ENCODE measurements around the gene KCNJ3. TPM values are rescaled to one million over a fixed set of nuclear protein-coding genes. Genes with fewer than 3 reads are reported as not detected.
"Not testable (repeated sequence)": the region's sequence is repeated elsewhere in the genome, so short reads cannot be mapped to it uniquely, and the experiment has no call there.

The KCNJ3 gene
- total RNA-seq, 4 donors from 2014 or later = 6.6 to 31.5 (median 17.9) TPM

- Histone ChIP-seq H3K4me1 (no peaks in the 10 kb centered on the region), H3K27ac (no peak overlapping the region), H3K36me3 (no peaks in the 10 kb centered on the region), H3K9me3 (no peaks in the 10 kb centered on the region), H3K27me3 (no peaks in the 10 kb centered on the region), H3K4me3 (no peak overlapping the region)
- no peak for TF ChIP-seq POLR2A (IDR thresholded peaks at IDR 0.05)
- TF ChIP-seq CTCF (IDR thresholded peaks at IDR 0.05) = no peak
- TF ChIP-seq EP300 (IDR thresholded peaks at IDR 0.05) = no peak
- no peak for DNase-seq (ENCODE audit: low spot score in 2 of 2)
- WGBS, 2 donors = 68 to 79% methylated on average over 6 of the region's 6 CpGs
Measured at GRCh38 chr2:154855138-154855537, 156.6 kb downstream of the KCNJ3 start.

GRCh38 chr2:154867151-154867550, 168.7 kb downstream of the KCNJ3 start:
- not testable (repeated sequence) for H3K9me3 ChIP-seq; H3K27me3 ChIP-seq; H3K27ac ChIP-seq; H3K4me1 ChIP-seq; DNase-seq (ENCODE audit: low spot score in 2 of 2); H3K36me3 ChIP-seq; H3K4me3 ChIP-seq
- 80 to 88% methylated on average over 4 of the region's 4 CpGs for WGBS, 2 donors

- H3K9me3 ChIP-seq = no peaks in the 10 kb centered on the region
- 91 to 93% methylated on average over 2 of the region's 2 CpGs for WGBS, 2 donors
- H3K36me3 ChIP-seq = no peaks in the 10 kb centered on the region
- no peak overlapping the region for H3K4me3 ChIP-seq
- no peaks in the 10 kb centered on the region for H3K27me3 ChIP-seq
- H3K4me1 ChIP-seq = no peaks in the 10 kb centered on the region
- no peak overlapping the region for H3K27ac ChIP-seq
- no peak for DNase-seq (ENCODE audit: low spot score in 2 of 2)
- TF ChIP-seq EP300 (IDR thresholded peaks at IDR 0.05) (no peak), POLR2A (IDR thresholded peaks at IDR 0.05) (no peak), CTCF (IDR thresholded peaks at IDR 0.05) (no peak)
Measured at GRCh38 chr2:154875999-154876398, 177.5 kb downstream of the KCNJ3 start.

- no peaks in the 10 kb centered on the region for H3K4me1 ChIP-seq
- no peaks in the 10 kb centered on the region for H3K36me3 ChIP-seq
- TF ChIP-seq POLR2A (IDR thresholded peaks at IDR 0.05) = no peak
- no peak for TF ChIP-seq CTCF (IDR thresholded peaks at IDR 0.05)
- no peak for TF ChIP-seq EP300 (IDR thresholded peaks at IDR 0.05)
- 88 to 93% methylated on average over 3 of the region's 3 CpGs for WGBS, 2 donors
- DNase-seq (ENCODE audit: low spot score in 2 of 2) = no peak
- H3K4me3 ChIP-seq = no peak overlapping the region
- no peaks in the 10 kb centered on the region for H3K27me3 ChIP-seq
- peaks cover 0 to 18% (median 0%) of the 10 kb centered on the region in 4 donors for H3K9me3 ChIP-seq
- H3K27ac ChIP-seq = no peak overlapping the region
Measured at GRCh38 chr2:154882725-154883124, 184.2 kb downstream of the KCNJ3 start.

- Histone ChIP-seq H3K36me3 (no peaks in the 10 kb centered on the region), H3K4me3 (no peak overlapping the region), H3K27ac (no peak overlapping the region), H3K27me3 (no peaks in the 10 kb centered on the region), H3K9me3 (peaks cover 0 to 27% (median 0%) of the 10 kb centered on the region in 4 donors), H3K4me1 (no peaks in the 10 kb centered on the region)
- no peak for DNase-seq (ENCODE audit: low spot score in 2 of 2)
- WGBS, 2 donors = 89 to 95% methylated on average over 5 of the region's 5 CpGs
- TF ChIP-seq CTCF (IDR thresholded peaks at IDR 0.05) = no peak
- no peak for TF ChIP-seq EP300 (IDR thresholded peaks at IDR 0.05)
- no peak for TF ChIP-seq POLR2A (IDR thresholded peaks at IDR 0.05)
Measured at GRCh38 chr2:154886316-154886715, 187.8 kb downstream of the KCNJ3 start.

GRCh38 chr2:154898269-154898668, 199.8 kb downstream of the KCNJ3 start:
- 71 to 74% methylated on average over 1 of the region's 1 CpG for WGBS, 2 donors
- TF ChIP-seq CTCF (IDR thresholded peaks at IDR 0.05) = no peak
- TF ChIP-seq POLR2A (IDR thresholded peaks at IDR 0.05) = no peak
- TF ChIP-seq EP300 (IDR thresholded peaks at IDR 0.05) = no peak
- no peak overlapping the region for H3K27ac ChIP-seq
- H3K4me1 ChIP-seq = no peaks in the 10 kb centered on the region
- H3K36me3 ChIP-seq = no peaks in the 10 kb centered on the region
- no peaks in the 10 kb centered on the region for H3K27me3 ChIP-seq
- H3K9me3 ChIP-seq = no peaks in the 10 kb centered on the region
- H3K4me3 ChIP-seq = no peak overlapping the region
- no peak for DNase-seq (ENCODE audit: low spot score in 2 of 2)

Data from tibial nerve (tissue), 4 donors.